HG03280 (cell line): Measurements from ENCODE around the gene RNF183.
"Not testable (repeated sequence)": the region's sequence is repeated elsewhere in the genome, so short reads cannot be mapped to it uniquely, and the experiment has no call there.

Source experiments
- ATAC-seq: cut with Tn5 transposase; IDR thresholded peaks from one replicate; pipeline ENCODE4 v1.9.1; 2021; ENCODE audit warnings: mild to moderate bottlenecking, moderate library complexity; ENCODE audit not compliant: unreplicated experiment

The RNF183 gene

DNA sequence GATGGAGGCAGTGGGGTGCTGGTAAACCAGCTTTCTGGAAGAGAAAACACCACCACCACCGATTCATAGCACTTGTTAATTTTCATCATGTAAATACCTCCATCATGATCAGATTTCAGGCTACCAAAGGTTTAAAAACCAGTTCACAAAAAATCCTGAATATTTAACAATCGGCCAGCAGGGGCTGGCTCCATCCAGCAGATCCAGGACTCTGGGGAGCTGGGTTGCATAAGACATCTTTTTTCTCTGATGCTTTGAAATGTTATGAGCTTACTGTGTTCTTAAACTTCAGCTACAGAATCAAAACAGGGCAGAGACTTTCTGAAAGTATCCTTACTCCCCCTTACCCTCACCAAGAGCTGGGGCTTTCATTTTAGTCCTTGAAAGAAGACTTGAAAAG is 14.6 kb upstream of the RNF183 start:
- no peak for ATAC-seq

GRCh38 chr9:113316030-113316429 is 12.9 kb upstream of the RNF183 start:
- no peak for ATAC-seq

GRCh38 chr9:113315231-113315630 is 12.1 kb upstream of the RNF183 start:
- ATAC-seq = no peak

- no peak for ATAC-seq
These were observed 10.1 kb upstream of the RNF183 start for GRCh38 chr9:113313261-113313660.

DNA sequence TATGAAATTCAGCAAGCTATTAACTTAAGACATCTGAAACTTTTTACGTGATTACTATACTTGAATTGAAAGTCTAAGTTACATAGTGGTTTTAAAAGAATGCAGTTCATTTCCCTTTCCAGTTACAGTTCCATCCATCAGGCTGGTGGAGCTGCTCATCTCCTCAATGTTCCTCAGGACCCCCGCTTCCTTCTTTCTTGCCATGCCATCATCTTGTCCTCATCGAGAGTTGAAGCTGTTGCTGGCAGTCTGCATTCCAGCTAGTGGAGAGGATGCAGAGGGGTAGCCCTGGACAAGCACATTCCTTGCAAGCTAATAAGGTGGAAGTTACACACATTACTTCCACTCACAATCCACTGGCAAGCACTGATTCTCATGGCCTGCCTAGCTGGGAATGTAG is 8.8 kb upstream of the RNF183 start:
- ATAC-seq = no peak

GRCh38 chr9:113310538-113310937 is 7.4 kb upstream of the RNF183 start:
- no peak for ATAC-seq

- ATAC-seq = no peak
These were observed 6.1 kb upstream of the RNF183 start for GRCh38 chr9:113309204-113309813.

DNA sequence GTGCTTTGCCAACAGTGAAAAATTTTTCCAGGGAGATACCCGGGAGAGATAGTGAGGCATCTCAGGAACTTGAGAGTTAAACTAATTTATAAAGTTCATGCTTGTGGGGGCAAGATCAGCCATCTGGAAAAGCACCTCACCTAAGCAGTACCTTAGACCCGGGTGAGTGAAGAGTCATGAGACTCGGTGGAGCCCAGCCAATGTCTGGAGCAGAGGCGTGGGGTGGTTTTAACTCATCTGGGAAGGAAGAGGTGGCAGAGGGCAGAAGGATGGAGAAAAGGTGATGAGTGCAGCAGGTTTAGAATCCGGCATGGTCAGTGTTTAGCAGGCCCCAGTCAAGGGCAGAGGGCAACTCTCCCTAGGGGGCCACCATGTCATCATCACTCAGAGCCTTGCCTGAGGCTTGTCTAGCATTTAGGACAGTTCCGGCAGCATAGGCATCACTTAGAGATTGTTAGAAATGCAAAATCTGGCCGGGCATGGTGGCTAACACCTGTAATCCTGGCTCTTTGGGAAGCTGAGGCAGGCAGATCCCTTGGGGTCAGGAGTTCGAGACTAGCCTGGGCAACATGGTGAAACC is 4.3 kb upstream of the RNF183 start:
- no peak for ATAC-seq

DNA sequence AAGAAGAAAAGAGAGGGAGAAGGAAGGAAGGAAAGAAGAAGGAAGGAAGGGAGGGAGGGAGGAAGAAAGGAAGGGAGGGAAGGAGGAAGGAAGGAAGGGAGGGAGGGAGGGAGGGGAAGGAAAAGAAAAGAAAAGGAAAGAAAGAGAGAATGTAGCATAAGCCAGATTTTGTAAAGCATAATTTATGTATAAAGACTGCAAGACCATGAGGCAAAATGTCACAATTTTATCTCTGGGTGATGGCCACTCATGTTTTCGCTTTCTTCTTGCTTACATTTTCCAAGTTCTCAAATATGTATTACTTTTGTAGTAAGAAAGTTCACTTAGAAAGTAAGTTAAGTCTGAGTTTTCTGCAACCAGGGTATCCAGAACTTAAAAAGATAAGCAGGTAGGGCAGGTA is 3.4 kb upstream of the RNF183 start:
- ATAC-seq = no peak

DNA sequence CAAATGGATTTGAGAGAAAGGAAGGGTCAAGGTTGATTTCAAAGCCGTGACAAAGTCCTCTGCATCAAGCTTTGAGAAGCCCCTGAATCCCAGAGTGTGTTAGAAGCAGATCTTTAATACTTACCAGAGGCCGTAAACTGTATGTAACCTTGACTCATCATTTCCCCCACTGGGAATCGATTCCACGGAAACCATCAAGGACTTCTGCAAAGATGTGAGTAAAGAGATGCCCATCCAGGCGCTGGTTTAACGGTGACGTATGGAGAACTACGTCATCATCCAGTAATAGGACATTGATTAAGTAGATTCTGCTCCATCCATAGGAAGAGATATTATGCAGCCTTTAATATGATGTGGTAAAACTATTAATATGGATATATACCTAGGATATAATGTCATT is 1.6 kb downstream of the RNF183 start:
- no peak for ATAC-seq

DNA sequence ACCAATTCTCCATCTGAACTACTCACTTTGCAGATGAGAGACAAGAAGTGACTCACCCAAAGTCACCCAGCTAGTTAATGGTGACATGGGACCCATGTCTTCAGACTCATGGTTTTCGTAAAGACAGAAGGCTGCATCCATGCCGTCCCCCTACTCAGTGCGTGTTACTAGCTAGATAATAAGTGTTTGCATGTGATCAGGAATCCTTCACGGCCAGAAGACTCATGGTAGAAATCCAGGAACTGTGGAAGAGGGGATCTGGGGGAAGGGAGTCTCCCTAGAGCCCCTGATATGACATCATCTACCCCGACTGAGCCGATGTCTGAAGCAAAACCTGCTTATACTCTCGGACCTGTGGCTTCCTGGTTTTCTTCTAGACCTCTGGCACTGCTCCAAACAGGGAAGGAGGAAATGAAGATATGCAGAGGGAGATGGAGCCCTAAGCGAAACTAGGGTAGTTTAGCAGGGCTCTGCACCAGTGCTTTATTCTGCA is 3.3 kb downstream of the RNF183 start:
- no peak for ATAC-seq

- ATAC-seq = no peak
These were observed 4.0 kb downstream of the RNF183 start for GRCh38 chr9:113298924-113299770.

GRCh38 chr9:113298311-113298710 is 4.9 kb downstream of the RNF183 start:
- no peak for ATAC-seq

GRCh38 chr9:113296796-113297558 is 6.2 kb downstream of the RNF183 start:
- no peak for ATAC-seq

GRCh38 chr9:113296247-113296646 is 6.9 kb downstream of the RNF183 start:
- ATAC-seq = not testable (repeated sequence)

GRCh38 chr9:113293285-113293878 is 9.8 kb downstream of the RNF183 start:
- no peak for ATAC-seq

GRCh38 chr9:113290052-113290607 is 13.0 kb downstream of the RNF183 start:
- ATAC-seq = no peak

GRCh38 chr9:113289091-113289490 is 14.1 kb downstream of the RNF183 start:
- no peak for ATAC-seq

- ATAC-seq = no peak
These were observed 21.8 kb downstream of the RNF183 start for GRCh38 chr9:113281356-113281755.

DNA sequence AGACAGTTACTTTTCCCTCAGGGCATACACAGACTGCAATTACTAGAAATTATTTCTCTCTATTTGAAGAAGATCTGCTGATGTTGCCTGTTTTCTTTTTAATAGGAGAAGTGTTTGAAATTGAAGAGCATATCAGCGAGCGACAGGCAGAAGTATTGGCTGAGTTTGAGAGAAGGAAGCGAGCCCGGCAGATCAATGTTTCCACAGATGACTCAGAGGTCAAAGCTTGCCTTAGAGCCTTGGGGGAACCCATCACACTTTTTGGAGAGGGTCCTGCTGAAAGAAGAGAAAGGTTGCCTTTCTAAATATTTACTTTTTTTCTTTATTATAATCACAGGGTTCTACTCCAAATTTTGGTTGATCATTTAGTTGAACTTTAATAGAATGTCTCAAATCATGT is 24.3 kb downstream of the RNF183 start:
- no peak for ATAC-seq
